ENCODE data around the gene PXMP2.

The PXMP2 gene

GRCh38 chr12:132710405-132711079, 23.2 kb downstream of the PXMP2 start, which contains the start of gene PGAM5:
Gene PGAM5 (plus strand): TSS chr12:132710842. CDS start chr12:132710877, 35 bp downstream.
- peak; percentile 79 for TF ChIP-seq MYC (IDR thresholded peaks at IDR 0.05; ENCODE audit: low read depth, low read length)
- TF ChIP-seq MAX (IDR thresholded peaks at IDR 0.05; ENCODE audit: low read depth, low read length) = peak; percentile 81; the same call in 1 of the 2 replicates
- TF ChIP-seq POLR2A (IDR thresholded peaks at IDR 0.05; ENCODE audit: extremely low read depth, insufficient read length) = peak; percentile 79
- no peak for TF ChIP-seq CTCF (IDR thresholded peaks at IDR 0.05; ENCODE audit: low read depth, low read length)
- peak within 1 kb of the TSS; percentile 76 for H3K4me3 ChIP-seq (ENCODE audit: low read depth, low read length)
- DNase-seq (ENCODE audit: low read depth) = peak; percentile 93

- DNase-seq (ENCODE audit: low read depth) = peak; percentile 66
- TF ChIP-seq MYC (IDR thresholded peaks at IDR 0.05; ENCODE audit: low read depth, low read length) (no peak), CTCF (IDR thresholded peaks at IDR 0.05; ENCODE audit: low read depth, low read length) (no peak)
- peak overlapping the region; percentile 73 for H3K4me3 ChIP-seq (ENCODE audit: low read depth, low read length)
Measured at GRCh38 chr12:132711080-132711843, 23.9 kb downstream of the PXMP2 start.

GRCh38 chr12:132713123-132713522, 25.7 kb downstream of the PXMP2 start:
- no peak overlapping the region for H3K4me3 ChIP-seq (ENCODE audit: low read depth, low read length)
- TF ChIP-seq POLR2A (IDR thresholded peaks at IDR 0.05; ENCODE audit: extremely low read depth, insufficient read length) (no peak), MAX (IDR thresholded peaks at IDR 0.05; ENCODE audit: low read depth, low read length) (no peak), MYC (IDR thresholded peaks at IDR 0.05; ENCODE audit: low read depth, low read length) (no peak), CTCF (IDR thresholded peaks at IDR 0.05; ENCODE audit: low read depth, low read length) (no peak)

GRCh38 chr12:132715874-132716273, 28.5 kb downstream of the PXMP2 start:
- TF ChIP-seq MYC (IDR thresholded peaks at IDR 0.05; ENCODE audit: low read depth, low read length) = no peak
- no peak for TF ChIP-seq CTCF (IDR thresholded peaks at IDR 0.05; ENCODE audit: low read depth, low read length)
- TF ChIP-seq MAX (IDR thresholded peaks at IDR 0.05; ENCODE audit: low read depth, low read length) = no peak
- no peak for TF ChIP-seq POLR2A (IDR thresholded peaks at IDR 0.05; ENCODE audit: extremely low read depth, insufficient read length)

More at GRCh38 chr12:132713123-132713522, 25.7 kb downstream of the PXMP2 start:
- DNase-seq (ENCODE audit: low read depth) = no peak

GRCh38 chr12:132716356-132716755, 29.0 kb downstream of the PXMP2 start:
- no peak for TF ChIP-seq MAX (IDR thresholded peaks at IDR 0.05; ENCODE audit: low read depth, low read length)
- no peak overlapping the region for H3K4me3 ChIP-seq (ENCODE audit: low read depth, low read length)
- no peak for DNase-seq (ENCODE audit: low read depth)

More at GRCh38 chr12:132715874-132716273, 28.5 kb downstream of the PXMP2 start:
- DNase-seq (ENCODE audit: low read depth) = no peak
- H3K4me3 ChIP-seq (ENCODE audit: low read depth, low read length) = no peak overlapping the region

- no peak overlapping the region for H3K4me3 ChIP-seq (ENCODE audit: low read depth, low read length)
- TF ChIP-seq POLR2A (IDR thresholded peaks at IDR 0.05; ENCODE audit: extremely low read depth, insufficient read length) (no peak), CTCF (IDR thresholded peaks at IDR 0.05; ENCODE audit: low read depth, low read length) (no peak), MAX (IDR thresholded peaks at IDR 0.05; ENCODE audit: low read depth, low read length) (no peak), MYC (IDR thresholded peaks at IDR 0.05; ENCODE audit: low read depth, low read length) (no peak)
- DNase-seq (ENCODE audit: low read depth) = no peak
Measured at GRCh38 chr12:132717011-132717410, 29.6 kb downstream of the PXMP2 start.

Data from NB4 (cell line).